Prostate gland (tissue), 2 donors: ENCODE results near the gene TMEM82. TPM values are rescaled to one million over a fixed set of nuclear protein-coding genes. Genes with fewer than 3 reads are reported as not detected.

ENCODE experiments used
- DNase-seq: peaks from one replicate; pipeline ENCODE4 v3.0.0-alpha.2; 2019; ENCODE audit warnings: low spot score
- H3K27ac ChIP-seq, 2 donors: fragments of 200-600 bp; sonication (generic); 2 replicates each; pipeline ENCODE4 v1.5.1; 2017 to 2019
- H3K27me3 ChIP-seq: fragments of 200-600 bp; sonication (generic); replicated peaks from 2 replicates; pipeline ENCODE4 v1.5.1; 2019; ENCODE audit not compliant: insufficient read depth
- H3K36me3 ChIP-seq, 2 donors: fragments of 200-600 bp; sonication (generic); 1 replicate in 1 of 2; 2 replicates in 1 of 2; pipeline versions ENCODE4 v1.5.1 to v1.8.1; 2017 to 2019
- H3K4me1 ChIP-seq: fragments of 200-600 bp; sonication (generic); replicated peaks from 2 replicates; pipeline ENCODE4 v1.5.1; 2019
- H3K4me3 ChIP-seq, 2 donors: fragments of 200-600 bp; sonication (generic); 2 replicates each; pipeline ENCODE4 v1.5.1; 2017 to 2019
- H3K9me3 ChIP-seq: fragments of 200-600 bp; sonication (generic); 2 replicates; pipeline ENCODE4 v1.5.1; 2017
- CTCF ChIP-seq, 4 experiments: fragments of 200-600 bp in 2 of 4; fragments of 450-650 bp in 2 of 4; sonication (generic) in 2 of 4; IDR thresholded peaks; 1 replicate in 3 of 4; 2 replicates in 1 of 4; pipeline ENCODE4 v1.5.1; 2016 to 2019; ENCODE audit warnings: antibody characterized with exemption in 4 of 4, mild to moderate bottlenecking in 2 of 4, moderate library complexity in 2 of 4
- POLR2A ChIP-seq: fragments of 450-650 bp; IDR thresholded peaks from one replicate; pipeline ENCODE4 v1.6.1; 2016; ENCODE audit warnings: antibody characterized with exemption, mild to moderate bottlenecking
- POLR2AphosphoS5 ChIP-seq: sonication (generic); formaldehyde crosslinking; IDR thresholded peaks from one replicate; pipeline ENCODE4 v1.6.1; 2017; ENCODE audit warnings: antibody characterized with exemption
- WGBS: methylation state at CpG from one replicate; pipeline ENCODE4 v1.1.5; 2018; 5-methylcytosine and 5-hydroxymethylcytosine counted together
- intact Hi-C: fragments of 100-400 bp; cut with DNase I; formaldehyde crosslinking; loops from one replicate; pipeline ENCODE4 v1.14.2; 2022
- total RNA-seq, 2 donors: library from RNA; depleted of rRNA; stranded (reverse); fragments of >200 nt; gene quantifications; one replicate each; pipeline ENCODE4 v1.1.0, GENCODE V29; 2016

Gene TMEM82
- total RNA-seq, 2 donors from 2014 or later: not detected

- no peaks in the 10 kb centered on the region for H3K36me3 ChIP-seq
- no peaks in the 10 kb centered on the region for H3K27me3 ChIP-seq
- no peak overlapping the region for H3K4me3 ChIP-seq
- intact Hi-C loops: no loop called here
- 38% methylated on average over 21 of the region's 21 CpGs for WGBS
- DNase-seq: peak; percentile 55
- H3K4me1 ChIP-seq: peaks cover 6% of the 10 kb centered on the region
- no peaks in the 10 kb centered on the region for H3K9me3 ChIP-seq
- peak overlapping the region in 1 of 2 donors; percentile 54 for H3K27ac ChIP-seq
- TF ChIP-seq CTCF (IDR thresholded peaks at IDR 0.05) (no peak), POLR2A (peak; percentile 42), POLR2AphosphoS5 (peak; percentile 39)
Measured at GRCh38 chr1:15756143-15757015, 14.1 kb downstream of the TMEM82 start.

- intact Hi-C loops: no loop called here
- Histone ChIP-seq H3K27ac (peak overlapping the region; percentile 80 to 83), H3K4me1 (peaks cover 6% of the 10 kb centered on the region), H3K9me3 (no peaks in the 10 kb centered on the region), H3K4me3 (no peak overlapping the region), H3K27me3 (no peaks in the 10 kb centered on the region), H3K36me3 (no peaks in the 10 kb centered on the region)
- WGBS: 77% methylated on average over 9 of the region's 9 CpGs
- DNase-seq: no peak
- TF ChIP-seq POLR2A: no peak
- no peak for TF ChIP-seq CTCF (IDR thresholded peaks at IDR 0.05)
Measured at GRCh38 chr1:15757016-15757543, 14.8 kb downstream of the TMEM82 start.

- WGBS: 8% methylated on average over 21 of the region's 24 CpGs
- H3K4me1 ChIP-seq: peaks cover 6% of the 10 kb centered on the region
- no peaks in the 10 kb centered on the region for H3K27me3 ChIP-seq
- H3K9me3 ChIP-seq: no peaks in the 10 kb centered on the region
- no peaks in the 10 kb centered on the region for H3K36me3 ChIP-seq
- TF ChIP-seq POLR2AphosphoS5 (no peak), POLR2A (no peak), CTCF (IDR thresholded peaks at IDR 0.05) (no peak)
- intact Hi-C loops: no loop called here
- peak overlapping the region; percentile 80 to 83 for H3K27ac ChIP-seq
- H3K4me3 ChIP-seq: peak overlapping the region; percentile 69 to 83
- no peak for DNase-seq
Measured at GRCh38 chr1:15757575-15758342, 15.5 kb downstream of the TMEM82 start.

GRCh38 chr1:15758343-15758931, 16.1 kb downstream of the TMEM82 start, which contains the start of gene FBLIM1:
TSS of gene FBLIM1 (plus strand) at chr1:15758795. CDS start at chr1:15764984, 6,189 bp downstream.
- peak; percentile 48 for DNase-seq
- Histone ChIP-seq H3K4me3 (peak within 1 kb of the TSS; percentile 69 to 83), H3K36me3 (no peaks in the 10 kb centered on the region), H3K27ac (peak within 1 kb of the TSS; percentile 80 to 83), H3K9me3 (no peaks in the 10 kb centered on the region), H3K4me1 (peaks cover 6% of the 10 kb centered on the region), H3K27me3 (no peaks in the 10 kb centered on the region)
- intact Hi-C loops: no loop called here
- WGBS: 2% methylated on average over 46 of the region's 58 CpGs
- TF ChIP-seq POLR2AphosphoS5 (no peak), POLR2A (no peak), CTCF (IDR thresholded peaks at IDR 0.05) (no peak)
